ENCODE measurements around the gene SCRN1.
"Not testable (repeated sequence)": the region's sequence is repeated elsewhere in the genome, so short reads cannot be mapped to it uniquely, and the experiment has no call there.

SCRN1 gene

GRCh38 chr7:29968683-29969395 is 20.8 kb downstream of the SCRN1 start:
- DNase-seq = no peak

GRCh38 chr7:29965030-29965429 is 24.6 kb downstream of the SCRN1 start:
- DNase-seq = no peak

GRCh38 chr7:29962035-29962434 is 27.6 kb downstream of the SCRN1 start:
- no peak for DNase-seq

GRCh38 chr7:29961611-29962010 is 28.0 kb downstream of the SCRN1 start:
- not testable (repeated sequence) for DNase-seq

- DNase-seq = no peak
Measured at GRCh38 chr7:29958667-29959358, 30.8 kb downstream of the SCRN1 start.

GRCh38 chr7:29957521-29958310 is 31.9 kb downstream of the SCRN1 start:
- no peak for DNase-seq

GRCh38 chr7:29956487-29956836 is 33.1 kb downstream of the SCRN1 start:
- DNase-seq = no peak

- peak; percentile 66 to 80 (median 76) for DNase-seq
Measured at GRCh38 chr7:29955799-29956486, 33.7 kb downstream of the SCRN1 start.

GRCh38 chr7:29955075-29955792 is 34.4 kb downstream of the SCRN1 start:
- DNase-seq = no peak

GRCh38 chr7:29953726-29954347 is 35.8 kb downstream of the SCRN1 start:
- peak; percentile 20 to 53 (median 42) for DNase-seq

- no peak for DNase-seq
Measured at GRCh38 chr7:29951206-29951605, 38.4 kb downstream of the SCRN1 start.

- DNase-seq = no peak
Measured at GRCh38 chr7:29950480-29950879, 39.1 kb downstream of the SCRN1 start.

GRCh38 chr7:29948587-29948986 is 41.0 kb downstream of the SCRN1 start:
- DNase-seq = no peak

- peak; percentile 31 to 63 (median 58) for DNase-seq
Measured at GRCh38 chr7:29946428-29947186, 43.0 kb downstream of the SCRN1 start.

- peak in 1 of 4 experiments; percentile 24 for DNase-seq
Measured at GRCh38 chr7:29945259-29945809, 44.3 kb downstream of the SCRN1 start.

- peak in 2 of 4 experiments; percentile 4 to 28 for DNase-seq
Measured at GRCh38 chr7:29940199-29940598, 49.4 kb downstream of the SCRN1 start.

GRCh38 chr7:29937132-29937531 is 52.5 kb downstream of the SCRN1 start:
- DNase-seq = no peak

GRCh38 chr7:29935111-29935510 is 54.5 kb downstream of the SCRN1 start:
- no peak for DNase-seq

GRCh38 chr7:29929018-29929807 is 60.4 kb downstream of the SCRN1 start:
- DNase-seq = no peak

- DNase-seq = no peak
Measured at GRCh38 chr7:29926741-29927140, 62.9 kb downstream of the SCRN1 start.

Measured in suppressor macrophage (primary cell).